ENCODE data around the gene INPP4A.

Gene INPP4A

GRCh38 chr2:98477036-98477435 is 32.4 kb downstream of the INPP4A start:
- DNase-seq, result no peak

GRCh38 chr2:98477506-98477905 is 32.8 kb downstream of the INPP4A start:
- DNase-seq, result no peak

- no peak for DNase-seq
Measured at GRCh38 chr2:98478088-98478551, 33.5 kb downstream of the INPP4A start.

- peak; percentile 53 for DNase-seq
Measured at GRCh38 chr2:98478907-98479306, 34.2 kb downstream of the INPP4A start.

GRCh38 chr2:98479371-98479770 is 34.7 kb downstream of the INPP4A start:
- no peak for DNase-seq

GRCh38 chr2:98479959-98480524 is 35.4 kb downstream of the INPP4A start:
- DNase-seq, result no peak

GRCh38 chr2:98480598-98480997 is 35.9 kb downstream of the INPP4A start:
- DNase-seq, result no peak

GRCh38 chr2:98482362-98482761 is 37.7 kb downstream of the INPP4A start:
- DNase-seq, result no peak

- no peak for DNase-seq
Measured at GRCh38 chr2:98483257-98483861, 38.7 kb downstream of the INPP4A start.

GRCh38 chr2:98484121-98484557 is 39.5 kb downstream of the INPP4A start:
- DNase-seq, result no peak

- DNase-seq, result no peak
Measured at GRCh38 chr2:98484652-98485452, 40.2 kb downstream of the INPP4A start.

- no peak for DNase-seq
Measured at GRCh38 chr2:98485453-98485755, 40.7 kb downstream of the INPP4A start.

GRCh38 chr2:98486374-98486981 is 41.8 kb downstream of the INPP4A start:
- no peak for DNase-seq

- DNase-seq, result no peak
Measured at GRCh38 chr2:98487101-98487805, 42.6 kb downstream of the INPP4A start.

GRCh38 chr2:98487806-98488189 is 43.1 kb downstream of the INPP4A start:
- peak; percentile 64 for DNase-seq

- DNase-seq, result no peak
Measured at GRCh38 chr2:98488252-98488651, 43.6 kb downstream of the INPP4A start.

- DNase-seq, result no peak
Measured at GRCh38 chr2:98489486-98489885, 44.8 kb downstream of the INPP4A start.

- no peak for DNase-seq
Measured at GRCh38 chr2:98489971-98490962, 45.6 kb downstream of the INPP4A start.

GRCh38 chr2:98492441-98492840 is 47.8 kb downstream of the INPP4A start:
- DNase-seq, result no peak

- DNase-seq, result no peak
Measured at GRCh38 chr2:98494699-98495098, 50.0 kb downstream of the INPP4A start.

GRCh38 chr2:98496750-98497493 is 52.3 kb downstream of the INPP4A start:
- no peak for DNase-seq

Data from CD4-positive, alpha-beta T cell treated with Interleukin-21 for 1 hour (primary cell).